Adrenal gland (tissue), 5 donors: Measurements from ENCODE around the gene SLC25A22.

Experiments
- CTCF ChIP-seq, 6 experiments: fragments of 450-650 bp in 4 of 6; fragments of 200-600 bp in 2 of 6; sonication (generic) in 1 of 6; IDR thresholded peaks; 1 replicate in 5 of 6; 2 replicates in 1 of 6; pipeline versions ENCODE4 v1.5.1 to v1.8.0; 2016 to 2021; ENCODE audit warnings: antibody characterized with exemption in 6 of 6, mild to moderate bottlenecking in 2 of 6, moderate library complexity in 1 of 6
- POLR2A ChIP-seq, 2 donors: fragments of 450-650 bp; IDR thresholded peaks; one replicate each; pipeline ENCODE4 v1.6.1; 2017; ENCODE audit warnings: antibody characterized with exemption in 2 of 2, mild to moderate bottlenecking in 2 of 2, moderate library complexity in 1 of 2
- donor health status: DM: no; HTN: no; CAD: no.

GRCh38 chr11:815675-816432 is 17.8 kb upstream of the SLC25A22 start:
- TF ChIP-seq CTCF (IDR thresholded peaks at IDR 0.05) (no peak), POLR2A (IDR thresholded peaks at IDR 0.05) (no peak)
